Kidney (tissue), 14 donors: ENCODE results near the gene THBD. TPM values are rescaled to one million over a fixed set of nuclear protein-coding genes. Genes with fewer than 3 reads are reported as not detected.

Experiments used
- DNase-seq, 5 donors: peaks; one replicate each; pipeline ENCODE4 v3.0.0-alpha.2; 2013 to 2020
- FAIRE-seq: peaks from 2 replicates; lab custom pipeline; 2012; peaks lifted over from hg19 to GRCh38; lab: Jason Lieb, UNC
- H3K27ac ChIP-seq, 2 donors: one replicate each; pipeline ENCODE4 v1.7.0; 2013; ENCODE audit warnings: low read depth in 2 of 2, low read length in 2 of 2, inconsistent platforms in 1 of 2
- H3K27me3 ChIP-seq: one replicate; pipeline ENCODE4 v1.7.1; 2013; ENCODE audit warnings: low read length, inconsistent platforms; ENCODE audit not compliant: control insufficient read depth, insufficient read depth
- H3K36me3 ChIP-seq, 3 donors: one replicate each; pipeline versions ENCODE4 v1.7.0 to v1.7.1; 2013; ENCODE audit warnings: low read length in 3 of 3, control low read depth in 1 of 3, inconsistent platforms in 1 of 3; ENCODE audit not compliant: insufficient read depth in 3 of 3, control insufficient read depth in 2 of 3
- H3K4me1 ChIP-seq, 3 donors: one replicate each; pipeline versions ENCODE4 v1.7.0 to v1.7.1; 2013; ENCODE audit warnings: low read length in 3 of 3, inconsistent platforms in 1 of 3, low read depth in 1 of 3; ENCODE audit not compliant: control insufficient read depth in 2 of 3, insufficient read depth in 2 of 3
- H3K4me3 ChIP-seq, 3 donors: one replicate each; pipeline versions ENCODE4 v1.7.0 to v1.8.1; 2013; ENCODE audit warnings: low read length in 3 of 3, control low read depth in 1 of 3, inconsistent platforms in 1 of 3
- H3K9ac ChIP-seq, 3 donors: one replicate each; pipeline versions ENCODE4 v1.7.0 to v1.7.1; 2013; ENCODE audit warnings: low read length in 3 of 3, control low read depth in 1 of 3, inconsistent platforms in 1 of 3
- H3K9me3 ChIP-seq, 3 donors: one replicate each; pipeline versions ENCODE4 v1.7.0 to v1.7.1; 2013; ENCODE audit warnings: low read length in 3 of 3, control low read depth in 1 of 3, inconsistent platforms in 1 of 3; ENCODE audit not compliant: control insufficient read depth in 2 of 3, insufficient read depth in 1 of 3
- intact Hi-C: fragments of 100-400 bp; cut with DNase I; formaldehyde crosslinking; loops from one replicate; pipeline ENCODE4 v1.11.1; 2022
- polyA plus RNA-seq: library from polyadenylated mRNA; stranded (reverse); fragments of 350-450 nt; fragmentation: Illumina TruSeq; extraction: RNeasy Lipid Tissue Mini Kit (QIAGEN cat#74804); gene quantifications from one replicate; pipeline ENCODE4 v1.2.3, GENCODE V29; 2014; ENCODE audit warnings: low read depth, low replicate concordance; ENCODE audit not compliant: insufficient read depth
- total RNA-seq: library from RNA; stranded (reverse); fragmentation: NEBNext Ultra II Directional; extraction: Animal tissue kit (Norgen Biotek cat#: 25700); gene quantifications from one replicate; pipeline ENCODE4 v1.2.1, GENCODE V29; 2021
- TF ChIP-seq, protein P1 (sequence below): IDR thresholded peaks from 3 replicates; pipeline ENCODE4 v1.5.1; 2012; ENCODE audit warnings: mild to moderate bottlenecking, moderate library complexity, borderline replicate concordance; ENCODE audit not compliant: insufficient read depth; ENCODE audit errors: extremely low read depth
- donor health status: control.
- donor health status: control.
- donor health status: control.
- donor health status: control.
- donor health status: control.
- donor health status: DM: yes; HTN: yes; CAD: no.
- donor health status: Normal renal cell carcinoma (clear cell type).

THBD gene
- total and polyA plus RNA-seq, 2 donors from 2014 or later: 9.7 to 48.1 TPM

DNA sequence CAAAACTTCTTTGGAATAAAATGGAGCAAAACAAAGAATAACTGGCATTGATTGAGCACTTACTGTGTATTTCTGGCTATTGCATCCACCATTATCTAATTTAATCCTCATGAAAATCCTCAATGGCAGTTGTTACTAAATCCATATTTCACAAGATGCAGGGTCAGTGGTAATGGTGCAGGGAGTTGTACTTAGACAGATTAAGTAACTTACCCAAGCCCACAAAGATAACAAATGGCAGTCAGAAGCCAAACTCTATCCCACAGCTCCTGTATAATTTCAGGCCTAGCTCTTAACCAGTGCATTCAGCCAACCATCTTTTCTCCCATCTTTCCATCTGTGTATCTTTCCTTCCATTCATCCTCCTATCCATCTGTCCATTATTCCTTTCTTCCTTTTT lies 43.7 kb downstream of the THBD start:
- Histone ChIP-seq H3K9ac (no peak overlapping the region), H3K36me3 (no peaks in the 10 kb centered on the region), H3K4me1 (no peaks in the 10 kb centered on the region), H3K27ac (no peak overlapping the region), H3K9me3 (no peaks in the 10 kb centered on the region), H3K4me3 (no peak overlapping the region), H3K27me3 (no peaks in the 10 kb centered on the region)
- no peak for FAIRE-seq
- no peak for DNase-seq
- TF ChIP-seq, protein P1, sequence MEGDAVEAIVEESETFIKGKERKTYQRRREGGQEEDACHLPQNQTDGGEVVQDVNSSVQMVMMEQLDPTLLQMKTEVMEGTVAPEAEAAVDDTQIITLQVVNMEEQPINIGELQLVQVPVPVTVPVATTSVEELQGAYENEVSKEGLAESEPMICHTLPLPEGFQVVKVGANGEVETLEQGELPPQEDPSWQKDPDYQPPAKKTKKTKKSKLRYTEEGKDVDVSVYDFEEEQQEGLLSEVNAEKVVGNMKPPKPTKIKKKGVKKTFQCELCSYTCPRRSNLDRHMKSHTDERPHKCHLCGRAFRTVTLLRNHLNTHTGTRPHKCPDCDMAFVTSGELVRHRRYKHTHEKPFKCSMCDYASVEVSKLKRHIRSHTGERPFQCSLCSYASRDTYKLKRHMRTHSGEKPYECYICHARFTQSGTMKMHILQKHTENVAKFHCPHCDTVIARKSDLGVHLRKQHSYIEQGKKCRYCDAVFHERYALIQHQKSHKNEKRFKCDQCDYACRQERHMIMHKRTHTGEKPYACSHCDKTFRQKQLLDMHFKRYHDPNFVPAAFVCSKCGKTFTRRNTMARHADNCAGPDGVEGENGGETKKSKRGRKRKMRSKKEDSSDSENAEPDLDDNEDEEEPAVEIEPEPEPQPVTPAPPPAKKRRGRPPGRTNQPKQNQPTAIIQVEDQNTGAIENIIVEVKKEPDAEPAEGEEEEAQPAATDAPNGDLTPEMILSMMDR: no peak
- intact Hi-C loops: no loop called here

DNA sequence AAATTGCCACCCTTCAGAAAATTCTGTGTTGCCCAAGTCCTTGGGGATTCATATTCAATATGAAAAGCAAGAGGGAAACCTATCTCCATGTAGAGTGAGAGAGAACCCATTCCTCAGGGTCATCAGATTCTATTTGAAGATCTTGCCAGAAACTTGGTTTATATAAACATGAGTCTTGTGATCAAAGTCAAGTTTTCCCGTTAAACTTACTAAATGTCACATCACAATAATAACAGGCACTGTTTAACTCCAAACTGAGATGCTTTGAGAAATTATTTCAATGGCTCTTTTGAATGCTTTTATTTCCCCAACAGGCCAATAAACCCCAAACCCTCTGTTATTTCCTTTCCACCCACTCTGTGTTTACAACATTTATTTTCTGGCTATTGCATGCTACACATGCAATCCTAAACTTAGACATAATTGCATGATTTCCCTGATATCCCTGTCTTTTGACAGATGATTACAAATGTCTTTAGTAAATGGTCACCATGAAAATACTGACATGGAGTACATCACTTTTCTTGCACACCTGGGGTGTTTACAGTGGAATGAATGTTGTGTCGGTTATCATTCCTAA lies 45.5 kb downstream of the THBD start:
- TF ChIP-seq, protein P1: no peak
- intact Hi-C loops: no loop called here
- Histone ChIP-seq H3K9me3 (no peaks in the 10 kb centered on the region), H3K36me3 (no peaks in the 10 kb centered on the region), H3K4me1 (no peaks in the 10 kb centered on the region), H3K9ac (no peak overlapping the region), H3K27me3 (no peaks in the 10 kb centered on the region), H3K4me3 (no peak overlapping the region), H3K27ac (no peak overlapping the region)
- FAIRE-seq (no peak), DNase-seq (no peak)

DNA sequence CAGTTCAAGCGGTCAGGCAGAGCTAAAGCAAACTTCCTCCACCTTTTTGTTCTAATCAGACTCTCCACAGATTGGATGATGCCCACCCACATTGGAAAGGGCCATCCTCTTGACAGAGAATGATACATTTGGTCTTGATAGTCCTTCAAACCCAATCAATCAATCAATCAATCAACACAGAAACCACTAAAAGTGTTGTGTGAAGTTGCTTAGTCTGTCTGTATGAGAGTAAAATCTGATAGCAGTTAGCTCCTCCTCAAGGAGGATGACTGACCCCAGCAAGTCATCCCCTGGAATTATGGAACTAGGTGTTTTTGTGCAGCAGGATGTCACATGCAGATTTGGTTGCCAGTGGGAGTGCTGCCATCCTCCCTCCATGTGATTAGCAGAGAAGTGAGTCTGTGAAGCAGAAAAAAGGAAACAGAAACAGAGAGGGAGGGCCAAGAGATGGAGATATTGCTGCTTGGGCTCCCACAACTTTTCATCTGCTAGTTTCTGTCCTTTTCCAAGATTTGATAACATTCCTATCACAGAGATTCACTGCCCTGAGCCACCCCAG lies 46.3 kb downstream of the THBD start:
- H3K27ac ChIP-seq: no peak overlapping the region
- H3K9me3 ChIP-seq: no peaks in the 10 kb centered on the region
- H3K4me1 ChIP-seq: no peaks in the 10 kb centered on the region
- no peak for DNase-seq
- H3K27me3 ChIP-seq: no peaks in the 10 kb centered on the region
- TF ChIP-seq, protein P1: no peak
- intact Hi-C loops: no loop called here
- no peak overlapping the region for H3K4me3 ChIP-seq
- no peak for FAIRE-seq
- H3K36me3 ChIP-seq: no peaks in the 10 kb centered on the region
- H3K9ac ChIP-seq: no peak overlapping the region
